ENCODE results near the gene ZDHHC24. TPM values are rescaled to one million over a fixed set of nuclear protein-coding genes. Genes with fewer than 3 reads are reported as not detected.

The ZDHHC24 gene
- total RNA-seq, 6 experiments from 2014 or later, result 3.6 to 15.5 (median 5.8) TPM

DNA sequence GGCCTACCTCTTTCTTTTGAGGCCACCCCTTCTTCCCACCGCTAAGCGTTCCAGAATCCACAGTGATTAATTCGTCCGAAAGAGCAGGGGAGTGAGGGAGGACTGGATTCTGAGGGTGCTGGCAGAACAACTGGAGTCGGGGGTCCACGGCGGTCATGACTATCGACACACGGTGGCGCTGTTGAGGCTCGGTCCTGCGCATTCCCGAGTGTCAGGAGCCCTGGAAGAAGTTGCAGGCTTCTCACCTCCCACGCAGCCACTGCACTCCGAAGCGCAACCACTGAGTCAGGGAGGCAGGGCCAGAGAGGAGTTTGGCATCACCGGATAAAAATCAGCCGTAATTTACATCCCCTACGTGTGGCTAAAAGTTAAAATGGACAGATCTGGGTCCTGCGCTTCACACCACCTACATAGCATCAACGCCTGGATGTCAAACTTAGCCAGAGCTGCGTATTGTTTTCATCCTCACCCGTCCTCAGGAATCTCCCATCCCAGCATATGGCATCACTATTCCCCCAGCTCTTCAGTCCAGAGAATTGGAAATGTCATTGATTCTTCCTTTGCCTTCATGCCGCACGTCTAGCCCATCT, 33.3 kb upstream of the ZDHHC24 start:
- Histone ChIP-seq H3K27me3 (no peaks in the 10 kb centered on the region), H3K9me3 (no peaks in the 10 kb centered on the region), H3K36me3 (no peaks in the 10 kb centered on the region), H3K4me3 (no peak overlapping the region), H3K27ac (no peak overlapping the region), H3K4me1 (peaks cover 0 to 7% (median 0%) of the 10 kb centered on the region in 4 donors)
- ATAC-seq, result peak; percentile 94 to 99 (median 98)
- WGBS (ENCODE audit: insufficient coverage, low coverage, low lambda C conversion rate, missing lambda C conversion rate), result 22% methylated on average over 20 of the region's 25 CpGs
- DNase-seq, result peak; percentile 75 to 81 (median 79)
- intact Hi-C loops (cut with DNase I), result loop anchor here in 1 of 2 donors (5.0 kb wide), 1 partner anchor 98 kb away; the partner anchor contains the start of gene RBM4B
- TF ChIP-seq, protein P1, sequence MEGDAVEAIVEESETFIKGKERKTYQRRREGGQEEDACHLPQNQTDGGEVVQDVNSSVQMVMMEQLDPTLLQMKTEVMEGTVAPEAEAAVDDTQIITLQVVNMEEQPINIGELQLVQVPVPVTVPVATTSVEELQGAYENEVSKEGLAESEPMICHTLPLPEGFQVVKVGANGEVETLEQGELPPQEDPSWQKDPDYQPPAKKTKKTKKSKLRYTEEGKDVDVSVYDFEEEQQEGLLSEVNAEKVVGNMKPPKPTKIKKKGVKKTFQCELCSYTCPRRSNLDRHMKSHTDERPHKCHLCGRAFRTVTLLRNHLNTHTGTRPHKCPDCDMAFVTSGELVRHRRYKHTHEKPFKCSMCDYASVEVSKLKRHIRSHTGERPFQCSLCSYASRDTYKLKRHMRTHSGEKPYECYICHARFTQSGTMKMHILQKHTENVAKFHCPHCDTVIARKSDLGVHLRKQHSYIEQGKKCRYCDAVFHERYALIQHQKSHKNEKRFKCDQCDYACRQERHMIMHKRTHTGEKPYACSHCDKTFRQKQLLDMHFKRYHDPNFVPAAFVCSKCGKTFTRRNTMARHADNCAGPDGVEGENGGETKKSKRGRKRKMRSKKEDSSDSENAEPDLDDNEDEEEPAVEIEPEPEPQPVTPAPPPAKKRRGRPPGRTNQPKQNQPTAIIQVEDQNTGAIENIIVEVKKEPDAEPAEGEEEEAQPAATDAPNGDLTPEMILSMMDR (IDR thresholded peaks at IDR 0.05), result peak; percentile 82 to 88 (median 83)
- TF ChIP-seq POLR2A (IDR thresholded peaks at IDR 0.05), result no peak

DNA sequence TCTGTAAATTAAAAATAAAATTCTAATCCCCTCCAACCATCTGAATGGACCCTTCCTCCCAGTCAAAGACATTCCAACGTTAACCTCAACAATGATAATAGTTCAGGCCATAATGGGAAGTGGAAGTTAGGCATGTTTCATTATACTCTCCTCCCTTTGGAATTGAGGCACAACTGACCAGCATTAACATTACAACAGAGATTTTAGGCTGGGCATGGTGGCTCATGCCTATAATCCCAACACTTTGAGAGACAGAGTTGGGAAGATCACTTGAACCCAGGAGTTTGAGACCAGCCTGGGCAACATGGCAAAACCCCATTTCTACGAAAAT, 25.0 kb upstream of the ZDHHC24 start:
- Histone ChIP-seq H3K9me3 (no peaks in the 10 kb centered on the region), H3K27me3 (no peaks in the 10 kb centered on the region), H3K36me3 (no peaks in the 10 kb centered on the region), H3K27ac (no peak overlapping the region), H3K4me1 (peaks cover 0 to 5% (median 0%) of the 10 kb centered on the region in 4 donors), H3K4me3 (no peak overlapping the region)
- 60% methylated on average over 2 of the region's 2 CpGs for WGBS (ENCODE audit: insufficient coverage, low coverage, low lambda C conversion rate, missing lambda C conversion rate)
- ATAC-seq, result no peak
- intact Hi-C loops (cut with DNase I), result no loop called here
- no peak for DNase-seq
- TF ChIP-seq, protein P1 (IDR thresholded peaks at IDR 0.05), result no peak
- no peak for TF ChIP-seq POLR2A (IDR thresholded peaks at IDR 0.05)

DNA sequence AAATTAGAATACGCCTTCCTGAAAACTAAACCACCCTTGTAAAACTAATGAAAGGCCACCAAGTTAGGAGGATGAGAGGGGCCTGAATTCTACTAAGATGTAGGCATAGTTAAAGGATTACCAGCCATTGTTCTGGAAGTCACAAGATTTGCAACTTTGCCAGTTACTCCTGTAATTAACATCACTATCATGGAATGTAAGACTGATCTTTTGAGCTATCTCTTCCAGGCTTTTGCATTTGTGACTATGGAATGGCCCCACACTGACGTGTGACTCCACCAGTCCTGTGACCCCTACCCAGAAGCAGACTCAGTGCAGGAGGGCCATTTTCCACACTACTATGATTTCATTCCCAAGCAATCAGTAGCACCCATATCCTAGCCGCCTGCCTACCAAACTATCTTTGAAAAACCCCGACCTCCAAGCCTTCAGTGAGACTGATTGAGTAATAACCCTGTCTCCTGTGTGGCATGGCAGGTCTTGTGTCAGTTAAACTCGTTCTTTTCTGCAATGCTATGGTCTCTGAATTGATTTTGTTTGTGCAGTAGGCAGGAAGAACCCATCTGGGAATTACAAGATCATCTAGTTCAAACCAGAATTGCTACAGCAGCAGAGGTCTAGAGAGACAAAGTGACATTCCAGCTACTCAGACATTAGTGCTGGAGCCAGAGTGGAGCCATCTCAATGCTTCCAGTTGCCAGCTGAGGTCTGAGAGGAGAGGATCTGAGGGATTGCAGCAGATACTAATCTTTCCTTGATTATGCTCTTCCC, 24.4 kb upstream of the ZDHHC24 start:
- H3K27ac ChIP-seq, result no peak overlapping the region
- no peak for DNase-seq
- TF ChIP-seq, protein P1 (IDR thresholded peaks at IDR 0.05), result no peak
- no peak for TF ChIP-seq POLR2A (IDR thresholded peaks at IDR 0.05)
- ATAC-seq, result no peak
- 57% methylated on average over 5 of the region's 5 CpGs for WGBS (ENCODE audit: insufficient coverage, low coverage, low lambda C conversion rate, missing lambda C conversion rate)
- H3K4me3 ChIP-seq, result no peak overlapping the region
- H3K9me3 ChIP-seq, result no peaks in the 10 kb centered on the region
- no peaks in the 10 kb centered on the region for H3K36me3 ChIP-seq
- no peaks in the 10 kb centered on the region for H3K27me3 ChIP-seq
- intact Hi-C loops (cut with DNase I), result no loop called here
- peaks cover 0 to 5% (median 0%) of the 10 kb centered on the region in 4 donors for H3K4me1 ChIP-seq

DNA sequence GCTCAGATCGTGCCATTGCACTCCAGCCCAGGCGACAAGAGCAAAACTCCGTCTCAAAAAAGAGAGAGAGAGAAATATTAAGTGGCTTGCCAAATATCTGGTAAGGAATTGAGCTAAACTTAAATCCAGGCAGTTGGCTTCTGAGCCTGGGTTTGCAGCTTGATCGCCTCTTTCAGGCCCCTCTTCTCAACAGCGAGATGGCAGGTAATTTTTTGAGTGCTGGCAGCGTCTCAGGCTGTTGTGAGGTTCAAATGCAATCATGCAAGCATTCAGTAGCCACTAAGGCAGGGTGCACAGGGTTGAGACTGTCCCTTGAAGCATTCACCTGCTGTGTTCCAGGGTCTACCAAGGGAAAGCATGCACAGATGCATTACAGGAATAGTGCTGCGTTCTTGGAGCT, 23.2 kb upstream of the ZDHHC24 start:
- no peak for DNase-seq
- Histone ChIP-seq H3K27me3 (no peaks in the 10 kb centered on the region), H3K27ac (peak overlapping the region in 1 of 3 donors; percentile 28), H3K36me3 (no peaks in the 10 kb centered on the region), H3K9me3 (no peaks in the 10 kb centered on the region), H3K4me3 (no peak overlapping the region), H3K4me1 (peaks cover 0 to 5% (median 0%) of the 10 kb centered on the region in 4 donors)
- TF ChIP-seq, protein P1 (IDR thresholded peaks at IDR 0.05), result no peak
- no peak for TF ChIP-seq POLR2A (IDR thresholded peaks at IDR 0.05)
- no peak for ATAC-seq
- 72% methylated on average over 5 of the region's 7 CpGs for WGBS (ENCODE audit: insufficient coverage, low coverage, low lambda C conversion rate, missing lambda C conversion rate)
- intact Hi-C loops (cut with DNase I), result no loop called here

All from right lobe of liver (tissue), 6 donors.